GM20000 (cell line): ENCODE data around the gene CEBPA.
"Not testable (repeated sequence)": the region's sequence is repeated elsewhere in the genome, so short reads cannot be mapped to it uniquely, and the experiment has no call there.

Experiments used
- DNase-seq: peaks from one replicate; pipeline ENCODE4 v3.0.0; 2012; ENCODE audit warnings: low spot score
- CTCF ChIP-seq: IDR thresholded peaks from 2 replicates; pipeline ENCODE4 v1.5.1; 2012; ENCODE audit warnings: mild to moderate bottlenecking, control low read depth; ENCODE audit errors: extremely low read depth, missing control alignments

Gene CEBPA

GRCh38 chr19:33324628-33325027, 22.3 kb upstream of the CEBPA start:
- no peak for TF ChIP-seq CTCF
- DNase-seq = no peak

- no peak for DNase-seq
- no peak for TF ChIP-seq CTCF
These were observed 20.9 kb upstream of the CEBPA start for GRCh38 chr19:33323093-33323820.

- no peak for DNase-seq
- TF ChIP-seq CTCF = no peak
These were observed 18.3 kb upstream of the CEBPA start for GRCh38 chr19:33320636-33321035.

- not testable (repeated sequence) for DNase-seq
These were observed 15.7 kb upstream of the CEBPA start for GRCh38 chr19:33317991-33318390.

- DNase-seq = no peak
- TF ChIP-seq CTCF = no peak
These were observed 15.2 kb upstream of the CEBPA start for GRCh38 chr19:33317517-33317916.

GRCh38 chr19:33316541-33317264, 14.4 kb upstream of the CEBPA start:
- no peak for TF ChIP-seq CTCF

GRCh38 chr19:33312808-33313207, 10.5 kb upstream of the CEBPA start:
- not testable (repeated sequence) for DNase-seq

More at GRCh38 chr19:33316541-33317264, 14.4 kb upstream of the CEBPA start:
- DNase-seq = no peak

- TF ChIP-seq CTCF = no peak
- no peak for DNase-seq
These were observed 9.7 kb upstream of the CEBPA start for GRCh38 chr19:33312065-33312464.
